GM10847 (cell line): Measurements from ENCODE around the gene RAB6B.

Source experiments
- POLR2A ChIP-seq: IDR thresholded peaks from 2 replicates; pipeline ENCODE4 v1.6.1; 2011; ENCODE audit not compliant: insufficient read length; ENCODE audit errors: extremely low read depth

RAB6B gene

DNA sequence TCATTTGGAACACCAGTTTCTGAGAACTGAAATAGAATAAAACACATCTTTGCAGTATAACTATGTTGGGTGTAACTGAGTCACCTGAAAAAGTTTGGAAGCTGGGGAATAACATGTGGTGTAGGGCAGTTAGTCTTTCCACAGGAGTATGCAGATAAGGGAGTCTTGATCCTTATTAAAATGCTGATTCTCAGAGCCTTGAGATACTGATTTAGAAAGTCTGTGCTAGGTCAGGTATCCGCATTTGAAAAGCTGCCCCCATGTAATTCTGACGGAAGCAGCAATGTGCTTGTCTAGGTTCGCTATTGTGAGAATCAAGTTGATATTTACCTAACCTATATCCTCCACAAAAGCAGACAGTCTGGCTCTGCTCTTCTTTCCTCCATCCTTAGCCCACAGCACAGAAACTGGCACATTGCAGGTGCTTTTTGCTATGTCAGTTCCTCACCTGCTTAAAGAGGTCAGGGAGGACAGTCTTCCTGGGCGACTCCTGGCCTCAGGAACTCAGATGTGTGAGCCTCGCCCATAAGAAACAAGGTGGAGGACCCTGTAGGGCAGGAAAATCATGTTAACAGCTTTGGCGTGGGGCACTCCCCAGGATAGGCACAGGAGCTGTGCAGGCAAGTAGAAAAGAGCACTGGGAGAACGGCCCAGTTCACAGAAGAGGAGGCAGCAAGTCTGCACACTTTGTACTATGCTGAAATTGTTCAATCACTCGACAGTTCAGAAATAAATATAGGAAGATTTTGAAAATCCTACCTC, 117.7 kb downstream of the RAB6B start:
- TF ChIP-seq POLR2A: no peak

DNA sequence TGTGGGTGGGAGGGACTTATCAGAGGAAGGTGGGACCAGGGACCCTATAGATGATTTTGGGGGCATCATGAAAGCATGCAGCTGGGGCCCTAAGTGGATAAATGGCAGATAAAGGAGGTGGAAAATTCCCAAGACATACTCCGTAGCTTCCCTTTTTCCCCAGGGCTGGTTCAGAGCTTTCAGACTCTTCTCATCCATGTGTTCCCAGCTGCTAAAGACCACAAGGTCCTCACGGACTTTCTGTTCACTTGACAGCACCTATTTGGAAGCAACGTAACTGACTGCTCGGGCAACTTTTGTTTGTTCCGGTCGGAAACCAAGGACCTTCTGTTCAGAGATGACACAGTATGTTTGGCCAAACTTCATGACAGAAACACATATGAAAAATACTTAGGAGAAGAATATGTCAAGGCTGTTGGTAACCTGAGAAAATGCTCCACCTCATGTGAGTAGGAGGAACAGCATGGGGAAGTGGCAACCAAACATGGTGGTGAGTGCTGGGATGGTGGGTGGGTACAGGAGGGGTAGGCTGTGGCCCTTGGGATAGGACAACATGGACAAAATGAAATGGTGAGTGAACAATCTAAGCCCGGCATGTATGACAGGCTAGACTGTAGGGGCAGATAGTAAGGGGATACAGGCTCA, 118.8 kb downstream of the RAB6B start:
- TF ChIP-seq POLR2A: no peak

DNA sequence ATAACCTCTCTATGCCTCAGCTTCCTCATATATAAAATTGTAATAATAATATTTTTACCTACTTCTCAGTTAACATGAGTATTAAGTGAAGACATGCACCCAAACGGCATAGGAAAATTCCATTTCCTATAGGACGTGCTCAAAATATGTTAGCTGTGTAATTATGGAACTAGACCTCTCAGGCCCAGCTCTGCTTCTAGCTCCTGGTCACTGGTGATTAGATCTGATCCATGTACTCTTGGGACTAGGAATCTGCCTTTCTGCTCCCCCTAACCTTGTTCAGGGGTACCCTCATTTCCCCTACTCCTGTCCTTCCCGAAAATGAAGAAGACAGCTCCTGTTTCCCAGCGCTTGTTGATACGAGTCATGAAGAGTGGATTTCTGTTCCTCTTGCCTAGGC, 119.8 kb downstream of the RAB6B start:
- no peak for TF ChIP-seq POLR2A

DNA sequence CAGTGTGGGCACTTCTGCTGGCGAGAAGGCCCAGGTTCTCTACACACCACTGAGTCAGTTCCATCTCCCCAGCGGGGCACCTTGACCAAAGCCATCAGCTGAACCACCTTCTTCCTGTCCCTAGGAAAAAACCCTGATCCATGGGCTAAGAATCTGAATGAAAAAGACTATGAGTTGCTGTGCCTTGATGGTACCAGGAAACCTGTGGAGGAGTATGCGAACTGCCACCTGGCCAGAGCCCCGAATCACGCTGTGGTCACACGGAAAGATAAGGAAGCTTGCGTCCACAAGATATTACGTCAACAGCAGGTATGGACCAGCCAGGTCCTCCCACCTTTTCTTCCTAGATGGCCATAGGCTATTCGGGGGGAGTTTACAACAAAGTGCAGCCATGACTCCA, 120.4 kb downstream of the RAB6B start:
- no peak for TF ChIP-seq POLR2A
